Loucy (cell line): ENCODE results near the gene CNKSR3.

Source experiments
- H2AFZ ChIP-seq: fragments of 200-600 bp; sonication (generic); 2 replicates; pipeline ENCODE4 v1.6.0; 2016; ENCODE audit warnings: antibody characterized with exemption, mild to moderate bottlenecking, low read length, moderate library complexity
- H3F3A ChIP-seq: fragments of 200-600 bp; 2 replicates; pipeline ENCODE4 v1.6.0; 2016; ENCODE audit warnings: antibody characterized with exemption, low read depth, mild to moderate bottlenecking
- H3K27me3 ChIP-seq: fragments of 200-600 bp; sonication (generic); 2 replicates; pipeline ENCODE4 v1.6.1; 2014; ENCODE audit warnings: low read length, mild to moderate bottlenecking; ENCODE audit not compliant: insufficient read depth, poor library complexity, severe bottlenecking
- H3K36me3 ChIP-seq: fragments of 200-600 bp; sonication (generic); 2 replicates; pipeline ENCODE4 v1.6.1; 2016; ENCODE audit warnings: low read length; ENCODE audit not compliant: insufficient read depth
- H3K4me1 ChIP-seq: fragments of 200-600 bp; sonication (generic); 2 replicates; pipeline ENCODE4 v1.5.1; 2014; ENCODE audit warnings: low read length, mild to moderate bottlenecking; ENCODE audit not compliant: insufficient read depth, poor library complexity, severe bottlenecking
- H3K4me2 ChIP-seq: fragments of 200-600 bp; sonication (generic); 2 replicates; pipeline ENCODE4 v1.6.0; 2014; ENCODE audit warnings: antibody characterized with exemption, low read length, low read depth, mild to moderate bottlenecking; ENCODE audit not compliant: poor library complexity, severe bottlenecking
- H3K4me3 ChIP-seq: fragments of 200-600 bp; sonication (generic); 2 replicates; pipeline ENCODE4 v1.5.1; 2014; ENCODE audit warnings: low read length, mild to moderate bottlenecking, mixed read lengths; ENCODE audit not compliant: poor library complexity, severe bottlenecking
- H3K79me2 ChIP-seq: fragments of 200-600 bp; sonication (generic); 2 replicates; pipeline ENCODE4 v1.6.1; 2014; ENCODE audit warnings: low read length; ENCODE audit not compliant: insufficient read depth
- H3K9ac ChIP-seq: fragments of 200-600 bp; sonication (generic); 2 replicates; pipeline ENCODE4 v1.6.0; 2014; ENCODE audit warnings: mild to moderate bottlenecking, low read depth, low read length, moderate library complexity; ENCODE audit not compliant: poor library complexity, severe bottlenecking
- H3K9me2 ChIP-seq: fragments of 200-600 bp; sonication (generic); replicated peaks from 2 replicates; pipeline ENCODE4 v1.6.1; 2016; ENCODE audit warnings: low read depth, low read length, mixed read lengths
- H3K9me3 ChIP-seq: fragments of 200-600 bp; sonication (generic); 2 replicates; pipeline ENCODE4 v1.6.1; 2014; ENCODE audit warnings: mild to moderate bottlenecking, antibody characterized with exemption, low read length, low read depth; ENCODE audit not compliant: insufficient read depth
- H4K20me1 ChIP-seq: fragments of 200-600 bp; sonication (generic); 2 replicates; pipeline ENCODE4 v1.6.0; 2014; ENCODE audit warnings: antibody characterized with exemption, low read length, mild to moderate bottlenecking; ENCODE audit not compliant: insufficient read depth, poor library complexity, severe bottlenecking
- CTCF ChIP-seq: fragments of 200-600 bp; sonication (generic); conservative IDR thresholded peaks from 2 replicates; pipeline ENCODE4 v1.5.1; 2014; ENCODE audit warnings: mild to moderate bottlenecking, antibody characterized with exemption, low read length
- EZH2phosphoT487 ChIP-seq: fragments of 200-600 bp; IDR thresholded peaks from 2 replicates; pipeline ENCODE4 v1.6.1; 2018; ENCODE audit warnings: antibody characterized with exemption, mild to moderate bottlenecking, moderate library complexity, borderline replicate concordance

CNKSR3 gene

GRCh38 chr6:154514481-154514880 is 4.0 kb upstream of the CNKSR3 start:
- no peak overlapping the region for H2AFZ ChIP-seq

GRCh38 chr6:154513601-154514320 is 3.3 kb upstream of the CNKSR3 start:
- Histone ChIP-seq H3K4me3 (no peak overlapping the region), H3F3A (no peaks in the 10 kb centered on the region), H3K36me3 (no peaks in the 10 kb centered on the region), H3K4me1 (peaks cover 7% of the 10 kb centered on the region), H3K9me3 (no peaks in the 10 kb centered on the region), H3K79me2 (no peaks in the 10 kb centered on the region), H2AFZ (no peak overlapping the region), H3K9me2 (no peaks in the 10 kb centered on the region), H3K4me2 (no peak overlapping the region), H3K9ac (no peak overlapping the region), H4K20me1 (no peaks in the 10 kb centered on the region), H3K27me3 (peaks cover 21% of the 10 kb centered on the region)
- TF ChIP-seq EZH2phosphoT487: no peak
- no peak for TF ChIP-seq CTCF

More at GRCh38 chr6:154514481-154514880, 4.0 kb upstream of the CNKSR3 start:
- no peak overlapping the region for H3K9ac ChIP-seq
- TF ChIP-seq EZH2phosphoT487 (no peak), CTCF (no peak)
- H3F3A ChIP-seq: no peaks in the 10 kb centered on the region
- H3K79me2 ChIP-seq: no peaks in the 10 kb centered on the region
- H3K4me1 ChIP-seq: peaks cover 7% of the 10 kb centered on the region
- no peaks in the 10 kb centered on the region for H3K36me3 ChIP-seq
- H3K4me3 ChIP-seq: no peak overlapping the region
- no peak overlapping the region for H3K4me2 ChIP-seq
- H4K20me1 ChIP-seq: no peaks in the 10 kb centered on the region
- H3K9me3 ChIP-seq: no peaks in the 10 kb centered on the region
- peaks cover 14% of the 10 kb centered on the region for H3K27me3 ChIP-seq
- no peaks in the 10 kb centered on the region for H3K9me2 ChIP-seq

- TF ChIP-seq CTCF (no peak), EZH2phosphoT487 (no peak)
- no peak overlapping the region for H3K4me2 ChIP-seq
- peaks cover 34% of the 10 kb centered on the region for H3K27me3 ChIP-seq
These were observed 1.7 kb upstream of the CNKSR3 start for GRCh38 chr6:154512201-154512600.

More at GRCh38 chr6:154512201-154512600, 1.7 kb upstream of the CNKSR3 start:
- no peaks in the 10 kb centered on the region for H3F3A ChIP-seq
- no peaks in the 10 kb centered on the region for H3K9me2 ChIP-seq
- H3K4me1 ChIP-seq: peaks cover 7% of the 10 kb centered on the region
- H3K9me3 ChIP-seq: no peaks in the 10 kb centered on the region
- H3K4me3 ChIP-seq: no peak overlapping the region
- H4K20me1 ChIP-seq: no peaks in the 10 kb centered on the region
- no peak overlapping the region for H2AFZ ChIP-seq
- H3K9ac ChIP-seq: no peak overlapping the region
- H3K79me2 ChIP-seq: no peaks in the 10 kb centered on the region
- no peaks in the 10 kb centered on the region for H3K36me3 ChIP-seq
